Type B pancreatic cell (in vitro differentiated cells): ENCODE data around the gene BRD2. TPM values are rescaled to one million over a fixed set of nuclear protein-coding genes. Genes with fewer than 3 reads are reported as not detected.
A peak's percentile ranks its signal among the peaks of the same experiment; 100 is the strongest.

ENCODE experiments used
- DNase-seq: peaks from one replicate; pipeline ENCODE4 v3.0.0; 2021; ENCODE audit warnings: mixed read lengths; ENCODE audit not compliant: unreplicated experiment; ENCODE audit errors: extremely low spot score
- H3K27ac Mint-ChIP-seq: 2 replicates; pipeline ENCODE4 v1.8.0; 2021; ENCODE audit warnings: mild to moderate bottlenecking, mixed read lengths
- H3K27me3 Mint-ChIP-seq: 2 replicates; pipeline ENCODE4 v1.8.0; 2021; ENCODE audit warnings: mixed read lengths
- H3K36me3 Mint-ChIP-seq: 2 replicates; pipeline ENCODE4 v1.8.0; 2021; ENCODE audit warnings: mixed read lengths
- H3K4me1 Mint-ChIP-seq: one replicate; pipeline ENCODE4 v1.8.0; 2021; ENCODE audit warnings: mixed read lengths; ENCODE audit not compliant: unreplicated experiment
- H3K4me3 Mint-ChIP-seq: 2 replicates; pipeline ENCODE4 v1.8.0; 2021; ENCODE audit warnings: mild to moderate bottlenecking, mixed read lengths
- H3K9me3 Mint-ChIP-seq: 2 replicates; pipeline ENCODE4 v1.8.0; 2021; ENCODE audit warnings: mixed read lengths
- CTCF ChIP-seq: fragments of 200-600 bp; sonication (generic); conservative IDR thresholded peaks from 2 replicates; pipeline ENCODE4 v1.5.0; 2021; ENCODE audit warnings: antibody characterized with exemption, mild to moderate bottlenecking
- total RNA-seq: library from RNA; stranded (reverse); gene quantifications from 2 replicates; pipeline ENCODE4 v1.2.1, GENCODE V29; 2021; ENCODE audit warnings: low replicate concordance

BRD2 gene
- total RNA-seq, 1 donor from 2014 or later = 241 TPM

- no peaks in the 10 kb centered on the region for H3K4me1 Mint-ChIP-seq
- no peaks in the 10 kb centered on the region for H3K9me3 Mint-ChIP-seq
- peaks cover 19% of the 10 kb centered on the region for H3K27me3 Mint-ChIP-seq
- peaks cover 21% of the 10 kb centered on the region for H3K36me3 Mint-ChIP-seq
- no peak for DNase-seq
- no peak overlapping the region for H3K4me3 Mint-ChIP-seq
- TF ChIP-seq CTCF = no peak
- H3K27ac Mint-ChIP-seq = peak overlapping the region; percentile 60
These were observed 15.1 kb downstream of the BRD2 start for GRCh38 chr6:32983493-32983848.

GRCh38 chr6:32983964-32984621, 15.7 kb downstream of the BRD2 start:
- H3K4me1 Mint-ChIP-seq = no peaks in the 10 kb centered on the region
- peaks cover 15% of the 10 kb centered on the region for H3K36me3 Mint-ChIP-seq
- H3K9me3 Mint-ChIP-seq = no peaks in the 10 kb centered on the region
- DNase-seq = no peak
- H3K27me3 Mint-ChIP-seq = peaks cover 20% of the 10 kb centered on the region
- peak overlapping the region; percentile 60 for H3K27ac Mint-ChIP-seq
- no peak overlapping the region for H3K4me3 Mint-ChIP-seq
- TF ChIP-seq CTCF = no peak

GRCh38 chr6:32984622-32985389, 16.4 kb downstream of the BRD2 start:
- peaks cover 11% of the 10 kb centered on the region for H3K36me3 Mint-ChIP-seq
- H3K9me3 Mint-ChIP-seq = no peaks in the 10 kb centered on the region
- H3K4me1 Mint-ChIP-seq = no peaks in the 10 kb centered on the region
- peaks cover 20% of the 10 kb centered on the region for H3K27me3 Mint-ChIP-seq
- peak; percentile 86 for DNase-seq
- H3K27ac Mint-ChIP-seq = peak overlapping the region; percentile 13
- peak; percentile 89 for TF ChIP-seq CTCF
- no peak overlapping the region for H3K4me3 Mint-ChIP-seq

GRCh38 chr6:32989368-32989767, 21.0 kb downstream of the BRD2 start:
- H3K27me3 Mint-ChIP-seq = peaks cover 32% of the 10 kb centered on the region
- no peaks in the 10 kb centered on the region for H3K9me3 Mint-ChIP-seq
- no peaks in the 10 kb centered on the region for H3K36me3 Mint-ChIP-seq
- no peak for TF ChIP-seq CTCF
- no peak for DNase-seq
- H3K27ac Mint-ChIP-seq = no peak overlapping the region
- H3K4me3 Mint-ChIP-seq = no peak overlapping the region
- no peaks in the 10 kb centered on the region for H3K4me1 Mint-ChIP-seq

- Mint-ChIP-seq H3K4me3 (no peak overlapping the region), H3K4me1 (no peaks in the 10 kb centered on the region), H3K27me3 (peaks cover 37% of the 10 kb centered on the region), H3K9me3 (no peaks in the 10 kb centered on the region), H3K36me3 (no peaks in the 10 kb centered on the region), H3K27ac (no peak overlapping the region)
- TF ChIP-seq CTCF = no peak
- DNase-seq = no peak
These were observed 23.6 kb downstream of the BRD2 start for GRCh38 chr6:32991972-32992371.
